Neuronal stem cell (in vitro differentiated cells): ENCODE data around the gene RNF214.

ENCODE experiments used
- DNase-seq: peaks from one replicate; pipeline ENCODE4 v3.0.0-alpha.2; 2013; ENCODE audit warnings: low spot score
- H2AFZ ChIP-seq: one replicate; pipeline ENCODE4 v1.6.1; 2013; ENCODE audit warnings: mild to moderate bottlenecking, low read length, inconsistent platforms
- H2AK5ac ChIP-seq: 2 replicates; pipeline ENCODE4 v1.6.1; 2013; ENCODE audit warnings: low read depth, mild to moderate bottlenecking, inconsistent platforms, low read length, moderate library complexity, mixed read lengths
- H2BK120ac ChIP-seq: 2 replicates; pipeline ENCODE4 v1.6.1; 2013; ENCODE audit warnings: low read depth, mild to moderate bottlenecking, inconsistent platforms, low read length, moderate library complexity, mixed read lengths
- H2BK12ac ChIP-seq: one replicate; pipeline ENCODE4 v1.6.1; 2013; ENCODE audit warnings: low read length, inconsistent platforms
- H2BK15ac ChIP-seq: 2 replicates; pipeline ENCODE4 v1.6.1; 2013; ENCODE audit warnings: mild to moderate bottlenecking, low read length, inconsistent platforms, mixed read lengths
- H2BK5ac ChIP-seq: one replicate; pipeline ENCODE4 v1.6.1; 2013; ENCODE audit warnings: inconsistent platforms, mild to moderate bottlenecking, low read length, moderate library complexity
- H3K14ac ChIP-seq: one replicate; pipeline ENCODE4 v1.6.1; 2013; ENCODE audit warnings: low read length, inconsistent platforms
- H3K18ac ChIP-seq: 2 replicates; pipeline ENCODE4 v1.6.1; 2013; ENCODE audit warnings: low read length, inconsistent platforms
- H3K23ac ChIP-seq: 2 replicates; pipeline ENCODE4 v1.6.1; 2013; ENCODE audit warnings: low read depth, mild to moderate bottlenecking, mixed read lengths, low read length, inconsistent platforms; ENCODE audit not compliant: poor library complexity
- H3K27ac ChIP-seq: replicated peaks from 3 replicates; pipeline ENCODE4 v1.5.1; 2013; ENCODE audit warnings: low read length, inconsistent platforms
- H3K27me3 ChIP-seq, 3 experiments: 2 replicates each; pipeline ENCODE4 v1.6.1; 2013; ENCODE audit warnings: low read length in 3 of 3, mild to moderate bottlenecking in 2 of 3, inconsistent platforms in 1 of 3, low read depth in 1 of 3, mixed read lengths in 1 of 3, moderate library complexity in 1 of 3; ENCODE audit not compliant: control insufficient read depth in 3 of 3, insufficient read depth in 3 of 3
- H3K36me3 ChIP-seq, 2 donors: replicated peaks in 1 of 2; 2 replicates each; pipeline ENCODE4 v1.6.1; 2013; ENCODE audit warnings: low read length in 2 of 2; ENCODE audit not compliant: control insufficient read depth in 2 of 2, insufficient read depth in 2 of 2
- H3K4ac ChIP-seq: 2 replicates; pipeline ENCODE4 v1.6.1; 2013; ENCODE audit warnings: inconsistent platforms, mild to moderate bottlenecking, low read length, moderate library complexity
- H3K4me1 ChIP-seq, 2 donors: 1 replicate in 1 of 2; 2 replicates in 1 of 2; pipeline ENCODE4 v1.6.1; 2013; ENCODE audit warnings: low read length in 2 of 2, low read depth in 1 of 2; ENCODE audit not compliant: control insufficient read depth in 2 of 2, insufficient read depth in 1 of 2
- H3K4me2 ChIP-seq: one replicate; pipeline ENCODE4 v1.6.1; 2013; ENCODE audit warnings: mild to moderate bottlenecking, low read length, inconsistent platforms; ENCODE audit not compliant: insufficient read depth, poor library complexity, severe bottlenecking
- H3K4me3 ChIP-seq, 2 donors: 2 replicates each; pipeline ENCODE4 v1.5.1; 2013; ENCODE audit warnings: low read length in 2 of 2, mild to moderate bottlenecking in 2 of 2, inconsistent platforms in 1 of 2, moderate library complexity in 1 of 2
- H3K79me1 ChIP-seq: one replicate; pipeline ENCODE4 v1.6.1; 2013; ENCODE audit warnings: low read depth, mild to moderate bottlenecking, inconsistent platforms, low read length, moderate library complexity
- H3K9ac ChIP-seq: one replicate; pipeline ENCODE4 v1.6.1; 2013; ENCODE audit warnings: mild to moderate bottlenecking, low read depth, low read length, inconsistent platforms; ENCODE audit not compliant: poor library complexity
- H3K9me3 ChIP-seq, 2 donors: replicated peaks in 1 of 2; 2 replicates each; pipeline versions ENCODE3 to v1.6.1; 2013; ENCODE audit warnings: low read length in 2 of 2, mild to moderate bottlenecking in 2 of 2, inconsistent platforms in 1 of 2, low read depth in 1 of 2, mixed read lengths in 1 of 2, moderate library complexity in 1 of 2; ENCODE audit not compliant: control insufficient read depth in 2 of 2, insufficient read depth in 1 of 2
- H4K8ac ChIP-seq: one replicate; pipeline ENCODE4 v1.6.1; 2013; ENCODE audit warnings: low read depth, mild to moderate bottlenecking, inconsistent platforms, low read length, moderate library complexity
- H4K91ac ChIP-seq: one replicate; pipeline ENCODE4 v1.6.1; 2013; ENCODE audit warnings: low read length, low read depth, mild to moderate bottlenecking, inconsistent platforms; ENCODE audit not compliant: poor library complexity
- WGBS, 2 donors: extraction: QIAGEN DNeasy Blood & Tissue Kit; methylation state at CpG; one replicate each; pipeline ENCODE4 v1.1.7; 2013; ENCODE audit warnings: missing lambda C conversion rate in 2 of 2, mixed read lengths in 1 of 2; ENCODE audit not compliant: insufficient read length in 2 of 2, insufficient replicate concordance in 1 of 2; ENCODE audit errors: extremely low coverage in 2 of 2; 5-methylcytosine and 5-hydroxymethylcytosine counted together

RNF214 gene

DNA sequence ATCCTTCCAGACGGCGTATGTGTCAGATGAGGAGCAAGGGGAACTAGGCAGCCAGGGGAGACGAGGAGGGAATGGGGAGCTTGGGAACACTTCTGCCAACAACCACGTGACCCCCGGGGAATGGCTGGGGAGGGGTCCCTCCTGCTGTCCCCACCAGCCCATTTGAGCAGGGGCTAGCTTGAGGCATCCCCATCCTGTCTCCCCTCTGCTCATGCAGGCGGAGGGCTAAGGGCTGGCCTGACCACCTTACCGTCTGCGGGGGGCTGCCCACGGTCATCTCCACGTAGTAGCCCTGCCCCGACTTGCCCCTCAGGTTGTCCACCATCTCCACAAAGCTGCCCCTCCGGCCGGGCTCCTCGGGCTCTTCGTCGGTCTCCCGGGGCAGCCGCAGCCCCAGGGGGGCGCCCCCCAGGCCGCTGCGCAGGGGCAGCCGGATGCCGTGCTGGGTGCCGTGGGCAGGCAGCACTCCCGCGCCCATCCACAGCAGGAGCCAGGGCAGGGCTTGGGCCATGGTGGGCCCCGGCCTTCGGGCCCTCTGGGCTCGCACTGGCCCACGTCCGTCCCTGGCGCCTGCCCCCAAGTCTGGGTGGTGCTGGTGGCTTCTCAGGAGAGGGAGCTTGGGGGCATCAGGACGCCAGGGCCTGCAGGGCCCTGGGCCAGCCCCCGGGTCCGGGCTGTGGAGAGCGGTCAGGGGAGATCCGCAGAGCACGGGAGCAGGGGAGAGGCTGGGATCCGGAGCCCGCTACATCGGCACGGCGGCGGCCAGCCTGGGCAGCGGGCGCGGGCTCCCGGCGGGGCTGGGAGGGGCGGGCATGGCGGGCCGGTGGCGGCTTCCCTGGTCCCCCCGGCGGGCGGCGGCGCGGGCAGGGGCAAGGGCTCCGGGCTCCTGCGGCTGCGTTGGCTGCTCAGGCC is 83.1 kb downstream of the RNF214 start:
- peak overlapping the region; percentile 91 for H2AFZ ChIP-seq
- H2BK15ac ChIP-seq, result no peak overlapping the region
- H3K4me3 ChIP-seq, result peak overlapping the region; percentile 61 to 84
- no peak overlapping the region for H2BK120ac ChIP-seq
- peak overlapping the region; percentile 4 for H3K14ac ChIP-seq
- H3K4me1 ChIP-seq, result peaks cover 8 to 11% of the 10 kb centered on the region in 2 donors
- peak overlapping the region; percentile 95 for H3K4me2 ChIP-seq
- H3K18ac ChIP-seq, result peak overlapping the region; percentile 78
- no peak overlapping the region for H2BK5ac ChIP-seq
- H2AK5ac ChIP-seq, result no peak overlapping the region
- no peaks in the 10 kb centered on the region for H3K27me3 ChIP-seq
- no peaks in the 10 kb centered on the region for H3K36me3 ChIP-seq
- WGBS, 2 donors, result no CpG with 5 or more reads among the region's 62 CpGs
- H4K8ac ChIP-seq, result no peak overlapping the region
- no peak overlapping the region for H4K91ac ChIP-seq
- no peaks in the 10 kb centered on the region for H3K9me3 ChIP-seq
- H2BK12ac ChIP-seq, result no peak overlapping the region
- no peak overlapping the region for H3K4ac ChIP-seq
- no peaks in the 10 kb centered on the region for H3K79me1 ChIP-seq
- peak overlapping the region; percentile 79 for H3K9ac ChIP-seq
- H3K27ac ChIP-seq, result no peak overlapping the region
- no peak for DNase-seq
- H3K23ac ChIP-seq, result no peak overlapping the region

- H3K4ac ChIP-seq, result no peak within 1 kb of the TSS
- H2BK12ac ChIP-seq, result no peak within 1 kb of the TSS
- H3K18ac ChIP-seq, result peak within 1 kb of the TSS; percentile 78
- H4K8ac ChIP-seq, result no peak within 1 kb of the TSS
- peaks cover 8 to 11% of the 10 kb centered on the region in 2 donors for H3K4me1 ChIP-seq
- peak within 1 kb of the TSS; percentile 4 for H3K14ac ChIP-seq
- H2BK5ac ChIP-seq, result no peak within 1 kb of the TSS
- no peak within 1 kb of the TSS for H2BK120ac ChIP-seq
- peak; percentile 83 for DNase-seq
- peak within 1 kb of the TSS; percentile 95 for H3K4me2 ChIP-seq
- no peak within 1 kb of the TSS for H2BK15ac ChIP-seq
- no peaks in the 10 kb centered on the region for H3K9me3 ChIP-seq
- WGBS, 2 donors, result 100% methylated on average over 2 of the region's 29 CpGs; no CpG with 5 or more reads in 1 of the 2 donors
- no peaks in the 10 kb centered on the region for H3K79me1 ChIP-seq
- peak within 1 kb of the TSS; percentile 61 to 84 for H3K4me3 ChIP-seq
- H2AFZ ChIP-seq, result peak within 1 kb of the TSS; percentile 91
- H2AK5ac ChIP-seq, result no peak within 1 kb of the TSS
- H3K9ac ChIP-seq, result peak within 1 kb of the TSS; percentile 79
- H3K27me3 ChIP-seq, result no peaks in the 10 kb centered on the region
- no peak within 1 kb of the TSS for H3K27ac ChIP-seq
- H3K23ac ChIP-seq, result no peak within 1 kb of the TSS
- no peak within 1 kb of the TSS for H4K91ac ChIP-seq
- H3K36me3 ChIP-seq, result no peaks in the 10 kb centered on the region
Observed at GRCh38 chr11:117316197-117316961, 83.9 kb downstream of the RNF214 start, which contains the start of gene BACE1. BACE1 (minus strand) TSS chr11:117316256; CDS start chr11:117315795, 461 bp downstream.

DNA sequence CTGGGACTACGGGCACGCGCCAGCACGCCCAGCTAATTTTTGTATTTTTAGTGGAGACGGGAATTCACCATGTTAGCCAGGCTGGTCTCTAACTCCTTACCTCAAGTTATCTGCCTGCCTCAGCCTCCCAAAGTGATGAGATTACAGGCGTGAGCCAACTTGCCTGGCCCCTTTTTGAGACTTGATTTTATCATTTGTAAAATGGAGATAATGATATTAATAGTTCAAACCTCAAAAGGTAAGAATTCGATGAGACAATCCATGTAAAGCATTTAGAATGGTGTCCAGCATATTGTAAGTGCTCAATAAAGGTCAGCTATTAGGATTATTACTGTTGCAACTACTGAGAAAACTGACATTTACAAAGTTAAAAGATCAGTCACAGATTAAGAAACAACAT is 86.3 kb downstream of the RNF214 start:
- no peak overlapping the region for H2BK120ac ChIP-seq
- H3K4me3 ChIP-seq, result no peak overlapping the region
- no peak overlapping the region for H3K4ac ChIP-seq
- H3K79me1 ChIP-seq, result no peaks in the 10 kb centered on the region
- H2AK5ac ChIP-seq, result no peak overlapping the region
- H3K4me1 ChIP-seq, result peaks cover 8 to 11% of the 10 kb centered on the region in 2 donors
- no peak overlapping the region for H2BK15ac ChIP-seq
- H3K9ac ChIP-seq, result no peak overlapping the region
- no peak overlapping the region for H3K18ac ChIP-seq
- H2BK5ac ChIP-seq, result no peak overlapping the region
- no peak overlapping the region for H2BK12ac ChIP-seq
- H4K91ac ChIP-seq, result no peak overlapping the region
- no peak overlapping the region for H3K27ac ChIP-seq
- no peaks in the 10 kb centered on the region for H3K9me3 ChIP-seq
- no peak overlapping the region for H2AFZ ChIP-seq
- no peaks in the 10 kb centered on the region for H3K27me3 ChIP-seq
- no CpG with 5 or more reads among the region's 7 CpGs for WGBS, 2 donors
- H3K23ac ChIP-seq, result no peak overlapping the region
- no peak for DNase-seq
- H3K36me3 ChIP-seq, result no peaks in the 10 kb centered on the region
- no peak overlapping the region for H3K14ac ChIP-seq
- H4K8ac ChIP-seq, result peak overlapping the region; percentile 17
- H3K4me2 ChIP-seq, result no peak overlapping the region
